HepG2 (cell line): ENCODE data around the gene ODAD4. TPM values are rescaled to one million over a fixed set of nuclear protein-coding genes. Genes with fewer than 3 reads are reported as not detected.

Experiments
- ATM ChIP-seq: fragments of 450-650 bp; IDR thresholded peaks from 2 replicates; pipeline ENCODE4 v1.7.1; 2017; ENCODE audit warnings: mild to moderate bottlenecking, borderline replicate concordance
- GTF2F1 ChIP-seq: fragments of 150-350 bp; IDR thresholded peaks from 2 replicates; pipeline ENCODE4 v1.6.1; 2014; ENCODE audit warnings: low read length
- IRF2 ChIP-seq: IDR thresholded peaks from 2 replicates; pipeline ENCODE4 v1.6.1; 2018; ENCODE audit warnings: missing genetic modification reagents, missing compliant biosample characterization
- NFKB2 ChIP-seq: sonication (generic); formaldehyde crosslinking; IDR thresholded peaks from 2 replicates; pipeline ENCODE4 v1.4.0; 2020; ENCODE audit warnings: missing genetic modification reagents, borderline replicate concordance
- NR2F2 ChIP-seq: IDR thresholded peaks from 2 replicates; pipeline ENCODE4 v1.6.1; 2012; ENCODE audit warnings: low read depth, inconsistent platforms, borderline replicate concordance
- SP1 ChIP-seq, 2 experiments: fragments of 450-650 bp in 1 of 2; sonication (generic) in 1 of 2; formaldehyde crosslinking in 1 of 2; IDR thresholded peaks; 2 replicates each; pipeline versions ENCODE4 v1.4.0 to v1.6.1; 2016 to 2020; ENCODE audit warnings: missing genetic modification reagents in 1 of 2
- U2AF1 ChIP-seq: fragments of 200-400 bp; formaldehyde crosslinking; optimal IDR thresholded peaks from 2 replicates; pipeline ENCODE3; 2017; ENCODE audit warnings: mild to moderate bottlenecking, low read depth, low read length
- YEATS4 ChIP-seq: sonication (generic); formaldehyde crosslinking; IDR thresholded peaks from 2 replicates; pipeline ENCODE4 v1.4.0; 2020; ENCODE audit warnings: missing genetic modification reagents, borderline replicate concordance
- ZNF557 ChIP-seq: sonication (generic); formaldehyde crosslinking; IDR thresholded peaks from 2 replicates; pipeline ENCODE4 v1.4.0; 2020; ENCODE audit warnings: missing genetic modification reagents
- ZNF570 ChIP-seq: sonication (generic); formaldehyde crosslinking; IDR thresholded peaks from 2 replicates; pipeline ENCODE4 v1.4.0; 2020; ENCODE audit warnings: mild to moderate bottlenecking, missing genetic modification reagents, borderline replicate concordance
- ZNF577 ChIP-seq: sonication (generic); formaldehyde crosslinking; IDR thresholded peaks from 2 replicates; pipeline ENCODE4 v1.4.0; 2020; ENCODE audit warnings: mild to moderate bottlenecking, low read depth, missing genetic modification reagents, borderline replicate concordance
- ZNF703 ChIP-seq: sonication (generic); formaldehyde crosslinking; IDR thresholded peaks from 2 replicates; pipeline ENCODE4 v1.5.1; 2020; ENCODE audit warnings: missing genetic modification reagents, mild to moderate bottlenecking, moderate library complexity, borderline replicate concordance
- ZNF788 ChIP-seq: sonication (generic); formaldehyde crosslinking; IDR thresholded peaks from 2 replicates; pipeline ENCODE4 v1.5.0; 2020; ENCODE audit warnings: mild to moderate bottlenecking, missing genetic modification reagents, borderline replicate concordance
- polyA plus RNA-seq, 8 experiments: library from polyadenylated mRNA; depleted of rRNA in 3 of 8; stranded (reverse) in 7 of 8; unstranded in 1 of 8; fragments of >200 nt; fragmentation: Illumina TruSeq in 4 of 8; extraction: Trizol in 4 of 8; gene quantifications; 2 replicates each; pipeline versions ENCODE4 v1.2.1 to v1.2.3, GENCODE V29; 2011 to 2016; ENCODE audit warnings: low read depth in 4 of 8, missing spikeins in 1 of 8, mixed read lengths in 1 of 8; ENCODE audit not compliant: insufficient read depth in 1 of 8
- total RNA-seq, 5 experiments: library from RNA; depleted of rRNA; stranded (reverse); fragments of >200 nt; fragmentation: Illumina TruSeq; extraction: Trizol; gene quantifications; 2 replicates each; pipeline ENCODE4 v1.2.3, GENCODE V29; 2016; ENCODE audit warnings: low read depth in 1 of 5
- TF ChIP-seq, protein P1 (sequence below): sonication (generic); formaldehyde crosslinking; IDR thresholded peaks from 2 replicates; pipeline ENCODE4 v1.5.0; 2020; ENCODE audit warnings: mild to moderate bottlenecking, low read depth, missing genetic modification reagents, borderline replicate concordance
- TF ChIP-seq, protein P2 (sequence below): IDR thresholded peaks from 2 replicates; pipeline ENCODE4 v1.6.1; 2016; ENCODE audit warnings: mild to moderate bottlenecking, missing biosample characterization, missing genetic modification reagents
- TF ChIP-seq, protein P3 (sequence below): sonication (generic); formaldehyde crosslinking; IDR thresholded peaks from 2 replicates; pipeline ENCODE4 v1.5.0; 2020; ENCODE audit warnings: mild to moderate bottlenecking, missing genetic modification reagents
- TF ChIP-seq, protein P4 (sequence below): sonication (generic); formaldehyde crosslinking; IDR thresholded peaks from 2 replicates; pipeline ENCODE4 v1.5.1; 2020; ENCODE audit warnings: missing genetic modification reagents, mild to moderate bottlenecking, borderline replicate concordance
- TF ChIP-seq, protein P5 (sequence below): sonication (generic); IDR thresholded peaks from 2 replicates; pipeline ENCODE4 v1.6.1; 2016; ENCODE audit warnings: low read depth, borderline replicate concordance
- TF ChIP-seq, protein P6 (sequence below): sonication (generic); formaldehyde crosslinking; IDR thresholded peaks from 2 replicates; pipeline ENCODE4 v1.4.0; 2020; ENCODE audit warnings: missing genetic modification reagents, mild to moderate bottlenecking, borderline replicate concordance

The ODAD4 gene
- total and polyA plus RNA-seq, 2 of the 13 experiments (the other 11 are each of a cell fraction or from before 2014, with no cell fraction given), result 0.48 to 0.53 TPM

DNA sequence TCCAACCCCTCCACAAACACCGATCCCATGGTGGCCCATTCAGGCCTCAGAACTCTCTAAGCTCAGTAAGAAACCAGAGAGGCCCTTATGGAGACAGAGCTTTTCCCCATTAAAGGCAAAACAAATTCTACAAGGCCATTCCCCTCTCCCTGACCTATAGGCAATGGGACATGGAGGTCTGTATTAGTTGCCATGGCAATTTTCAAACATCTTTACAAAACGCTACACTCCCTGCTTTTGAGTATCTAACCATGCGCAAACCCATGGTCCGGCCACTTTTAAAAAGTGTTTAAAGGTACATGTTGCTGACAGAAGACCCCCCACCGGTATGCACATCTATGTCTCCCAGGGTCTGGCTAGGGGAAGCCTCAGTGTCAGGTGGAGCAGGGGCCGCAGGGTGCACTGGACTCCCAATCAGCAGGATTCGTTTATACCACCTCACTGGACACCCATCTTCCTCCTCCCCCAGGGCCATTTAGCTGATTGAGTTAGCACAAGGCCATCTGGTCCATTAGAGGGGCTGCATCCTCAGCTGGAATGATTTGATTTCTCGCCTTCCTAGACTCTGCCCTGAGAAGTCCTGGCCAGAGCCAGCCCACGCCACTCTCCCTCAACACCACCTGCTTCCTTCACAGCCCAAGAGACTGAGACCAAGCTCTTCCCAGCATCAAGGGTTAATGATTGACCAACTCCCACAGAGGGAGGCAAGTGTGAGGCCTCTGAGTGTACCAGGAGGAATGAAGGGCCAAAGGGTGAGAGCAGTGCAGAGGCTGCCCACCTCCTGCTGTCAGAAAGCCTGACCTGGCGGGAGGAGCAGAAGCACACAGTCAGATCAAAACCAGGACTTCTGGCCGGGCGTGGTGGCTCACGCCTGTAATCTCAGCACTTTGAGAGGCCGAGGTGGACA is 22.5 kb upstream of the ODAD4 start (continued):
- peak; percentile 80 for TF ChIP-seq IRF2 (CRISPR knock-in tag)
- TF ChIP-seq, protein P1, sequence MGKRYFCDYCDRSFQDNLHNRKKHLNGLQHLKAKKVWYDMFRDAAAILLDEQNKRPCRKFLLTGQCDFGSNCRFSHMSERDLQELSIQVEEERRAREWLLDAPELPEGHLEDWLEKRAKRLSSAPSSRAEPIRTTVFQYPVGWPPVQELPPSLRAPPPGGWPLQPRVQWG (CRISPR knock-in tag), result no peak
- TF ChIP-seq, protein P2, sequence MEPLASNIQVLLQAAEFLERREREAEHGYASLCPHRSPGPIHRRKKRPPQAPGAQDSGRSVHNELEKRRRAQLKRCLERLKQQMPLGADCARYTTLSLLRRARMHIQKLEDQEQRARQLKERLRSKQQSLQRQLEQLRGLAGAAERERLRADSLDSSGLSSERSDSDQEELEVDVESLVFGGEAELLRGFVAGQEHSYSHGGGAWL, result no peak; the same call in 1 of the 2 replicates
- TF ChIP-seq GTF2F1, result no peak
- no peak for TF ChIP-seq ZNF577 (CRISPR knock-in tag)
- TF ChIP-seq, protein P3, sequence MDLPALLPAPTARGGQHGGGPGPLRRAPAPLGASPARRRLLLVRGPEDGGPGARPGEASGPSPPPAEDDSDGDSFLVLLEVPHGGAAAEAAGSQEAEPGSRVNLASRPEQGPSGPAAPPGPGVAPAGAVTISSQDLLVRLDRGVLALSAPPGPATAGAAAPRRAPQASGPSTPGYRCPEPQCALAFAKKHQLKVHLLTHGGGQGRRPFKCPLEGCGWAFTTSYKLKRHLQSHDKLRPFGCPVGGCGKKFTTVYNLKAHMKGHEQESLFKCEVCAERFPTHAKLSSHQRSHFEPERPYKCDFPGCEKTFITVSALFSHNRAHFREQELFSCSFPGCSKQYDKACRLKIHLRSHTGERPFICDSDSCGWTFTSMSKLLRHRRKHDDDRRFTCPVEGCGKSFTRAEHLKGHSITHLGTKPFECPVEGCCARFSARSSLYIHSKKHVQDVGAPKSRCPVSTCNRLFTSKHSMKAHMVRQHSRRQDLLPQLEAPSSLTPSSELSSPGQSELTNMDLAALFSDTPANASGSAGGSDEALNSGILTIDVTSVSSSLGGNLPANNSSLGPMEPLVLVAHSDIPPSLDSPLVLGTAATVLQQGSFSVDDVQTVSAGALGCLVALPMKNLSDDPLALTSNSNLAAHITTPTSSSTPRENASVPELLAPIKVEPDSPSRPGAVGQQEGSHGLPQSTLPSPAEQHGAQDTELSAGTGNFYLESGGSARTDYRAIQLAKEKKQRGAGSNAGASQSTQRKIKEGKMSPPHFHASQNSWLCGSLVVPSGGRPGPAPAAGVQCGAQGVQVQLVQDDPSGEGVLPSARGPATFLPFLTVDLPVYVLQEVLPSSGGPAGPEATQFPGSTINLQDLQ (CRISPR knock-in tag), result 0 out of 2 replicates have a peak, but pooled peaks have one; percentile 66
- no peak for TF ChIP-seq ZNF703
- peak; percentile 92; the same call in 1 of the 2 replicates for TF ChIP-seq ZNF557 (CRISPR knock-in tag)
- no peak; the same call in 1 of the 2 replicates for TF ChIP-seq YEATS4
- TF ChIP-seq, protein P4, sequence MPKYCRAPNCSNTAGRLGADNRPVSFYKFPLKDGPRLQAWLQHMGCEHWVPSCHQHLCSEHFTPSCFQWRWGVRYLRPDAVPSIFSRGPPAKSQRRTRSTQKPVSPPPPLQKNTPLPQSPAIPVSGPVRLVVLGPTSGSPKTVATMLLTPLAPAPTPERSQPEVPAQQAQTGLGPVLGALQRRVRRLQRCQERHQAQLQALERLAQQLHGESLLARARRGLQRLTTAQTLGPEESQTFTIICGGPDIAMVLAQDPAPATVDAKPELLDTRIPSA (CRISPR knock-in tag), result no peak
- TF ChIP-seq NFKB2 (CRISPR knock-in tag), result peak; percentile 76; the same call in 1 of the 2 replicates
- TF ChIP-seq ATM, result no peak
- TF ChIP-seq, protein P5, sequence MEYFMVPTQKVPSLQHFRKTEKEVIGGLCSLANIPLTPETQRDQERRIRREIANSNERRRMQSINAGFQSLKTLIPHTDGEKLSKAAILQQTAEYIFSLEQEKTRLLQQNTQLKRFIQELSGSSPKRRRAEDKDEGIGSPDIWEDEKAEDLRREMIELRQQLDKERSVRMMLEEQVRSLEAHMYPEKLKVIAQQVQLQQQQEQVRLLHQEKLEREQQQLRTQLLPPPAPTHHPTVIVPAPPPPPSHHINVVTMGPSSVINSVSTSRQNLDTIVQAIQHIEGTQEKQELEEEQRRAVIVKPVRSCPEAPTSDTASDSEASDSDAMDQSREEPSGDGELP, result peak; percentile 26; the same call in 1 of the 2 replicates
- peak; percentile 28; the same call in 1 of the 2 replicates for TF ChIP-seq NR2F2
- no peak for TF ChIP-seq ZNF570
- TF ChIP-seq, protein P6, sequence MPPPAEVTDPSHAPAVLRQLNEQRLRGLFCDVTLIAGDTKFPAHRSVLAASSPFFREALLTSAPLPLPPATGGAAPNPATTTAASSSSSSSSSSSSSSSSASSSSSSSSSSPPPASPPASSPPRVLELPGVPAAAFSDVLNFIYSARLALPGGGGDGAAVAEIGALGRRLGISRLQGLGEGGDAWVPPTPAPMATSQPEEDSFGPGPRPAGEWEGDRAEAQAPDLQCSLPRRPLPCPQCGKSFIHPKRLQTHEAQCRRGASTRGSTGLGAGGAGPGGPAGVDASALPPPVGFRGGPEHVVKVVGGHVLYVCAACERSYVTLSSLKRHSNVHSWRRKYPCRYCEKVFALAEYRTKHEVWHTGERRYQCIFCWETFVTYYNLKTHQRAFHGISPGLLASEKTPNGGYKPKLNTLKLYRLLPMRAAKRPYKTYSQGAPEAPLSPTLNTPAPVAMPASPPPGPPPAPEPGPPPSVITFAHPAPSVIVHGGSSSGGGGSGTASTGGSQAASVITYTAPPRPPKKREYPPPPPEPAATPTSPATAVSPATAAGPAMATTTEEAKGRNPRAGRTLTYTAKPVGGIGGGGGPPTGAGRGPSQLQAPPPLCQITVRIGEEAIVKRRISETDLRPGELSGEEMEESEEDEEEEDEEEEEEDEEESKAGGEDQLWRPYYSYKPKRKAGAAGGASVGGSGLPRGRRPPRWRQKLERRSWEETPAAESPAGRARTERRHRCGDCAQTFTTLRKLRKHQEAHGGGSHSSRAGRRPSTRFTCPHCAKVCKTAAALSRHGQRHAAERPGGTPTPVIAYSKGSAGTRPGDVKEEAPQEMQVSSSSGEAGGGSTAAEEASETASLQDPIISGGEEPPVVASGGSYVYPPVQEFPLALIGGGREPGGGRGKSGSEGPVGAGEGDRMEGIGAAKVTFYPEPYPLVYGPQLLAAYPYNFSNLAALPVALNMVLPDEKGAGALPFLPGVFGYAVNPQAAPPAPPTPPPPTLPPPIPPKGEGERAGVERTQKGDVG (CRISPR knock-in tag), result peak; percentile 93
- TF ChIP-seq ZNF788 (CRISPR knock-in tag), result peak; percentile 96; the same call in 1 of the 2 replicates
- TF ChIP-seq U2AF1, result no peak
- no peak for TF ChIP-seq SP1 (IDR thresholded peaks at IDR 0.05)
- 0 out of 2 replicates have a peak, but pooled peaks have one; percentile 24 for TF ChIP-seq SP1 (CRISPR knock-in tag; IDR thresholded peaks at IDR 0.05)
